ENCODE data around the gene ABCB8. TPM values are rescaled to one million over a fixed set of nuclear protein-coding genes. Genes with fewer than 3 reads are reported as not detected.

ABCB8 gene
- total RNA-seq (61.4 TPM), polyA plus RNA-seq (10 to 100 TPM; 16.9 to 20.6 (median 18.6) TPM)

DNA sequence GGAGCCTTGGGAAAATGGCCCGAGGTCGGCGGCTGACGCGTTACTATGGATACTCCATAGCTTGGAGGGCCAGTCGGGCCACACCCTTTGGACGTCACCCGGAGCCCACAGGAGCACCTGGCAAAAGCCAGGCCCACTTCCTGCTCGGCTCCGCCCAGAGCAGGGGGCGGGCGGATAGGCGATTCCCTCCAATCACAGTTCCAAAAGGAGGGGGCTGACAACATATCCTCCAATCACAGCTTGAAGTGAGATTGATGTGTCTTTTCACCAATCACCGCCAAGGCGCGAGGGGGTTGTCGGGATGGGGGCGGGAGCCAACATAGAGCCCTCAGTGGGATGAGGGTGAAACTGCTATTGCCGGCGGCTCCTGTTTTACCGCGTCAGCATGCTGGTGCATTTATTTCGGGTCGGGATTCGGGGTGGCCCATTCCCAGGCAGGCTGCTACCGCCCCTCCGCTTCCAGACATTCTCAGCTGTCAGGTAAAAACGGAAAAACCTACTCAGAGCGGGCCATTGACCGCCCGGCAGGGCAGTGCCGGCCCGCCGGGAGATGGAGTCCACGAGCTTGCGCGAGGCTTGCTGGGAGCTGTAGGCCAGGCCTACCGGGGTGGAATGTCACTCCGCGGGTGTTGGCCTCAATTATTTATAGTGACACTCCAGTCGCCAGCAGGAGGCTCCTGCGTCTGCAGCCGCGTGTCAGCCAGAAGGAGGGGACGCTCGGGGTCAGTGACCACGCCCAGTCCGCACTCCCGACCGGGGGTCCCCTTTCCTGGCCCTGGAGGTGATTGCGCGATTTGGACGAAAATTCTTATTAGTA, at the start of gene ABCB8:
TSS of gene ABCB8 (plus strand) at position 320 of the 817 bp plus-strand sequence. CDS start at position 386, 66 bp downstream.
- no peaks in the 10 kb centered on the region for H3K27me3 ChIP-seq (ENCODE audit: control insufficient read depth, insufficient read depth, low read length)
- peaks cover 17% of the 10 kb centered on the region for H3K27me3 Mint-ChIP-seq
- H3K27ac ChIP-seq (ENCODE audit: insufficient read depth, low read length, poor library complexity, severe bottlenecking), result peak within 1 kb of the TSS; percentile 87
- H3K4me1 Mint-ChIP-seq, result peaks cover 8 to 39% (median 23%) of the 10 kb centered on the region in 4 donors
- ATAC-seq (ENCODE audit: low read depth in 2 of 2) (peak; percentile 90 to 93), DNase-seq (peak; percentile 97 to 99 (median 99))
- H3K4me1 ChIP-seq (ENCODE audit: control insufficient read depth, insufficient read depth, low read length, poor library complexity, severe bottlenecking), result peaks cover 10% of the 10 kb centered on the region
- H3K9me3 ChIP-seq (ENCODE audit: control insufficient read depth in 2 of 2, low read length in 2 of 2), result no peaks in the 10 kb centered on the region
- peak within 1 kb of the TSS; percentile 91 to 96 (median 94) for H3K4me3 Mint-ChIP-seq
- peaks cover 6% of the 10 kb centered on the region for H3K36me3 Mint-ChIP-seq
- peaks cover 13% of the 10 kb centered on the region for H3K36me3 ChIP-seq (ENCODE audit: control insufficient read depth, insufficient read depth, low read length)
- peak within 1 kb of the TSS; percentile 78 for H3K4me3 ChIP-seq (ENCODE audit: low read depth, low read length)
- H3K27ac Mint-ChIP-seq, result peak within 1 kb of the TSS; percentile 98 to 99 (median 99)
- no peaks in the 10 kb centered on the region for H3K9me3 Mint-ChIP-seq

DNA sequence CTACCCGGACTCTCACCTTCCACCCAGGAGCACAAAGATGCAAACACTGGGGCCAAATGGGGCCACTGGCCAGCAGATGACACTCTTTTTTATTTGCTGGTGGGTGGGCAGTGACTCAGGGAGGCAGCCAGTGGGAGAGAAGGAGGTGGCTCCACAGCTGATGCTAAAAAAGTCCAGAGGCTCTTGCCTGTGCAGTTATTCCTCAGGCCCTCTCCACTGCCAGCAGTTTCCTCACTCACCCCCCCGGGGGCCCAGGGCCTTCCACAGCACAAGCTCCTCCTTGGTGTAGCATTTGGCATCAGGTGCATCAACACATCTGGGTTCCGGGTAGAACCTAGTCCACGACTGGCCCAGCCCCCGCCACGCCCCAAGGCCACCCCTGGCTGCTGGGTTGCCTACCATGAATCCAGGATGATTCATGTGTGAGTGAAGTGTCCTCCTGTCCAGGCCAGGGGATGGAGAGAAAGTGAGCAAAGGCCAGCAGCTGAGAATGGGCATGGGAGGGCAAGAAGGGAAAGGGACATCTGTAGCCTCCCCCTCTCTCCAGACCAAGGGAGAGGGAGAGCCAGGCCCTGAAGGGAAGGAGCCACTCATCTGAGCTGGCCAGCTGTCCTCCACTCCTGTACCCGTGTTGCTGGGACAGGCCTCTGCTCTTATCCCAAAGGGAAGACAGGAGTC, 48.4 kb upstream of the ABCB8 start:
- Histone ChIP-seq H3K36me3 (ENCODE audit: control insufficient read depth, insufficient read depth, low read length) (no peaks in the 10 kb centered on the region), H3K9me3 (ENCODE audit: control insufficient read depth in 2 of 2, low read length in 2 of 2) (no peaks in the 10 kb centered on the region), H3K27ac (ENCODE audit: insufficient read depth, low read length, poor library complexity, severe bottlenecking) (no peak overlapping the region), H3K4me3 (ENCODE audit: low read depth, low read length) (no peak overlapping the region), H3K4me1 (ENCODE audit: control insufficient read depth, insufficient read depth, low read length, poor library complexity, severe bottlenecking) (peaks cover 42% of the 10 kb centered on the region), H3K27me3 (ENCODE audit: control insufficient read depth, insufficient read depth, low read length) (peaks cover 15% of the 10 kb centered on the region)
- ATAC-seq (ENCODE audit: low read depth in 2 of 2) (no peak), DNase-seq (no peak)
- Mint-ChIP-seq H3K9me3 (peaks cover 0 to 6% (median 0%) of the 10 kb centered on the region in 7 donors), H3K4me1 (peaks cover 0 to 37% (median 22%) of the 10 kb centered on the region in 4 donors), H3K27ac (no peak overlapping the region), H3K4me3 (peak overlapping the region; percentile 22 to 76 (median 48)), H3K36me3 (no peaks in the 10 kb centered on the region), H3K27me3 (peaks cover 68% of the 10 kb centered on the region)

DNA sequence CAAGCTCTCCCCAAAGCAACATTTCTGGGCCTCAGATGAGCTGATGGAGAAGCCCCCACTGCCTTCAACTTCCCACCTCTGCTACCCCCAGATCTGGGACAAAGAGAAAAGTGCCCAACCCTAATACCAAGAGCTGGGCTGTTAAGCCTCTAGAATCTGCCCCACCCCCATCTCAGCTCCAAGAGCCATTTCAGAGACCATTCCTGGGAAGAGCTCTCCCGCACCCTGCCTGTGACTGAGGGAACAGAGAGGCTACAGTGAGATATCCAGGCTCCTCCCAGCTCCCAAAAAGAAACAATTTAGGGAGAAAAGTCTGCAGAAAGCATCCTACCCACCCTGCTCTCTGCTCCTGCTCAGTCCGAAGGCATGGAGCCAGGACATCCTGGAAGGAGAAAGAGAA, 47.6 kb upstream of the ABCB8 start:
- no peaks in the 10 kb centered on the region for H3K36me3 Mint-ChIP-seq
- H3K4me3 Mint-ChIP-seq, result peak overlapping the region in 1 of 4 donors; percentile 61
- H3K27me3 Mint-ChIP-seq, result peaks cover 68% of the 10 kb centered on the region

DNA sequence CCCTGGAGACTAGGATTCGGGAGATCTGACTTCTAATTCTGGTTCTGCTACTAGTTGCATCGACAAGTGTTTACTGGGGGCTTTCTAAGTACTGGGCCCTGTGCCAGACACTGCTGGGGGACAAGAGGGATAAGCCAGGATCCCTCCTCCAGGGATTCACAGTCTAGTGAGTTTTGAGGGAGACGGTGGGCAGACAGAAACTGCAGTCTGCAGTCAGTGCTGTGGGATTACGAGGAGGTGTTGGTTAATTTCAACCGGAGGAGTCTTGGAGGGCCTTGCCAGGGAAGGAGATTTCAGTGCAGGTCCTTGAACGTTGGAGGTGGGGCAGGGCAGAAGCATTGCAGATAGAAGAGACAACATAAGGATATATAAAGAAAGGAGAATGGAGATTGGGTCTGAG, 46.6 kb upstream of the ABCB8 start:
- Histone ChIP-seq H3K4me1 (ENCODE audit: control insufficient read depth, insufficient read depth, low read length, poor library complexity, severe bottlenecking) (peaks cover 30% of the 10 kb centered on the region), H3K4me3 (ENCODE audit: low read depth, low read length) (no peak overlapping the region), H3K36me3 (ENCODE audit: control insufficient read depth, insufficient read depth, low read length) (no peaks in the 10 kb centered on the region), H3K27me3 (ENCODE audit: control insufficient read depth, insufficient read depth, low read length) (peaks cover 15% of the 10 kb centered on the region), H3K9me3 (ENCODE audit: control insufficient read depth in 2 of 2, low read length in 2 of 2) (no peaks in the 10 kb centered on the region), H3K27ac (ENCODE audit: insufficient read depth, low read length, poor library complexity, severe bottlenecking) (no peak overlapping the region)
- Mint-ChIP-seq H3K4me3 (peak overlapping the region in 1 of 4 donors; percentile 61), H3K36me3 (no peaks in the 10 kb centered on the region), H3K4me1 (peaks cover 0 to 34% (median 23%) of the 10 kb centered on the region in 4 donors), H3K9me3 (peaks cover 0 to 6% (median 0%) of the 10 kb centered on the region in 7 donors), H3K27me3 (peaks cover 73% of the 10 kb centered on the region), H3K27ac (no peak overlapping the region)
- ATAC-seq (ENCODE audit: low read depth in 2 of 2) (no peak), DNase-seq (no peak)

More for the DNA sequence above, 47.6 kb upstream of the ABCB8 start:
- Histone ChIP-seq H3K27ac (ENCODE audit: insufficient read depth, low read length, poor library complexity, severe bottlenecking) (no peak overlapping the region), H3K36me3 (ENCODE audit: control insufficient read depth, insufficient read depth, low read length) (no peaks in the 10 kb centered on the region), H3K4me1 (ENCODE audit: control insufficient read depth, insufficient read depth, low read length, poor library complexity, severe bottlenecking) (peaks cover 34% of the 10 kb centered on the region), H3K27me3 (ENCODE audit: control insufficient read depth, insufficient read depth, low read length) (peaks cover 15% of the 10 kb centered on the region), H3K9me3 (ENCODE audit: control insufficient read depth in 2 of 2, low read length in 2 of 2) (no peaks in the 10 kb centered on the region), H3K4me3 (ENCODE audit: low read depth, low read length) (no peak overlapping the region)
- Mint-ChIP-seq H3K9me3 (peaks cover 0 to 6% (median 0%) of the 10 kb centered on the region in 7 donors), H3K27ac (no peak overlapping the region), H3K4me1 (peaks cover 0 to 36% (median 20%) of the 10 kb centered on the region in 4 donors)
- no peak for ATAC-seq (ENCODE audit: low read depth in 2 of 2)
- DNase-seq, result no peak

DNA sequence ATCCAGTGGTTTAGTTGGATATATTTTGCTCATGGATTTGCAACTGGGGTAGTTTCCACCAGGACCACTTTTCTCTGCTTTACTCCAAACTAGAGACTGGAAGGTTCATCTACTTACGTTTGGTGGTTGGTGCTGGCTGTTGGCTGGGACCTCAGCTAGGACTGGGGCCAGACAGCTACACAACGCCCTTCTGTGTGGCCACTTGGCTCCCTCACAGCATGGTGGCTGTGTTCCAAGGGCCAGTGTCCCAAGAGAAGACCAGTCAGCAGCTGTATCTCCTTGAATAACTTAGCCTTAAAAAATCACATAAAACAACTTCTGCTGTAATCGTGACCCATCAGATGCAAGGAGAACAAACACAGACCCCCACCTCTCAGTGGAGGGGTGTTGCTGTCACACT, 45.9 kb upstream of the ABCB8 start:
- Mint-ChIP-seq H3K27me3 (peaks cover 66% of the 10 kb centered on the region), H3K4me3 (peak overlapping the region in 1 of 4 donors; percentile 61)

DNA sequence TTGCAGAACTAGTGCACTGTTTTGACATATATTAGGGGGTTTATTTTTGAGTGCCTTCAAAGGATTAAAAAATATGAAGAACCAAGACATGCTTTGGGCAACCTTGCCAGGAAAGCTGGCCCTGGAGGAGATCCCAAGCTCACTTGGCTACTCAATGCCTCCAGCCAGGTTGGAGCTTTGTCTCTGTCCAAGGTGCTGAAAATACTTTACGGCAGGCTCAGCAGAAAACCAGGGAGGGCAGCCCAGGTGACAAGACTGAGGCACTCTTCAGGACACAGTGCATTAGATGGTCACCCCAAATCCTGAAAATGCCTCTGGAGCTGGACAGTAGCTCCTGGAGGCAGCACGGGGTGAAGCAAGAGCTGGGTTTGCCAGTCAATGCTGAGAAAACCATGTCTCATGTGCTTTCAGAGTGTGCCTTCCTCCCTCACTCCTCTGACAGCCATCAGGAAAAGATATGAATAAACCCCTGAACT, 44.3 kb upstream of the ABCB8 start:
- Histone ChIP-seq H3K4me3 (ENCODE audit: low read depth, low read length) (no peak overlapping the region), H3K36me3 (ENCODE audit: control insufficient read depth, insufficient read depth, low read length) (no peaks in the 10 kb centered on the region), H3K9me3 (ENCODE audit: control insufficient read depth in 2 of 2, low read length in 2 of 2) (no peaks in the 10 kb centered on the region), H3K27me3 (ENCODE audit: control insufficient read depth, insufficient read depth, low read length) (peaks cover 8% of the 10 kb centered on the region), H3K4me1 (ENCODE audit: control insufficient read depth, insufficient read depth, low read length, poor library complexity, severe bottlenecking) (peaks cover 28% of the 10 kb centered on the region), H3K27ac (ENCODE audit: insufficient read depth, low read length, poor library complexity, severe bottlenecking) (no peak overlapping the region)
- Mint-ChIP-seq H3K27me3 (peaks cover 69% of the 10 kb centered on the region), H3K4me3 (no peak overlapping the region), H3K27ac (no peak overlapping the region), H3K9me3 (peaks cover 0 to 6% (median 0%) of the 10 kb centered on the region in 7 donors), H3K4me1 (peaks cover 4 to 33% (median 21%) of the 10 kb centered on the region in 4 donors), H3K36me3 (no peaks in the 10 kb centered on the region)
- ATAC-seq (ENCODE audit: low read depth in 2 of 2) (no peak), DNase-seq (peak; percentile 19 to 48 (median 37))

More for the DNA sequence above, 45.9 kb upstream of the ABCB8 start:
- Histone ChIP-seq H3K9me3 (ENCODE audit: control insufficient read depth in 2 of 2, low read length in 2 of 2) (no peaks in the 10 kb centered on the region), H3K4me1 (ENCODE audit: control insufficient read depth, insufficient read depth, low read length, poor library complexity, severe bottlenecking) (peaks cover 24% of the 10 kb centered on the region), H3K27me3 (ENCODE audit: control insufficient read depth, insufficient read depth, low read length) (peaks cover 8% of the 10 kb centered on the region), H3K36me3 (ENCODE audit: control insufficient read depth, insufficient read depth, low read length) (no peaks in the 10 kb centered on the region), H3K4me3 (ENCODE audit: low read depth, low read length) (no peak overlapping the region), H3K27ac (ENCODE audit: insufficient read depth, low read length, poor library complexity, severe bottlenecking) (no peak overlapping the region)
- ATAC-seq (ENCODE audit: low read depth in 2 of 2) (no peak), DNase-seq (no peak)
- Mint-ChIP-seq H3K27ac (no peak overlapping the region), H3K4me1 (peaks cover 0 to 27% (median 16%) of the 10 kb centered on the region in 4 donors), H3K36me3 (no peaks in the 10 kb centered on the region), H3K9me3 (peaks cover 0 to 6% (median 0%) of the 10 kb centered on the region in 7 donors)

GRCh38 chr7:150986099-150986512, 42.1 kb upstream of the ABCB8 start:
- peak; percentile 52 to 54 for ATAC-seq (ENCODE audit: low read depth in 2 of 2)
- Histone ChIP-seq H3K9me3 (ENCODE audit: control insufficient read depth in 2 of 2, low read length in 2 of 2) (peaks cover 6 to 18% of the 10 kb centered on the region in 2 experiments), H3K36me3 (ENCODE audit: control insufficient read depth, insufficient read depth, low read length) (no peaks in the 10 kb centered on the region), H3K4me3 (ENCODE audit: low read depth, low read length) (no peak overlapping the region), H3K27ac (ENCODE audit: insufficient read depth, low read length, poor library complexity, severe bottlenecking) (no peak overlapping the region), H3K27me3 (ENCODE audit: control insufficient read depth, insufficient read depth, low read length) (peaks cover 8% of the 10 kb centered on the region), H3K4me1 (ENCODE audit: control insufficient read depth, insufficient read depth, low read length, poor library complexity, severe bottlenecking) (peaks cover 23% of the 10 kb centered on the region)
- peaks cover 52% of the 10 kb centered on the region for H3K27me3 Mint-ChIP-seq
- peak overlapping the region; percentile 15 to 74 (median 49) for H3K4me3 Mint-ChIP-seq
- DNase-seq, result peak; percentile 21 to 60 (median 43)
- H3K36me3 Mint-ChIP-seq, result peaks cover 2% of the 10 kb centered on the region
- H3K4me1 Mint-ChIP-seq, result peaks cover 4 to 39% (median 26%) of the 10 kb centered on the region in 4 donors
- peaks cover 0 to 19% (median 6%) of the 10 kb centered on the region in 7 donors for H3K9me3 Mint-ChIP-seq
- H3K27ac Mint-ChIP-seq, result peak overlapping the region in 1 of 3 donors; percentile 69

Data from CD4-positive, CD25-positive, alpha-beta regulatory T cell (primary cell).